GM08714 (cell line): Measurements from ENCODE around the gene MAN1C1.
"Not testable (repeated sequence)": the region's sequence is repeated elsewhere in the genome, so short reads cannot be mapped to it uniquely, and the experiment has no call there.

Experiments used
- H3K4me3 ChIP-seq: fragments of 200-500 bp; sonication (Bioruptor generic); 2 replicates; pipeline ENCODE4 v1.5.1; 2014; ENCODE audit warnings: mild to moderate bottlenecking, low read length, inconsistent platforms
- ZNF274 ChIP-seq: IDR thresholded peaks from 2 replicates; pipeline ENCODE4 v1.6.1; 2012; ENCODE audit warnings: mild to moderate bottlenecking, low read depth, low read length

Gene MAN1C1

DNA sequence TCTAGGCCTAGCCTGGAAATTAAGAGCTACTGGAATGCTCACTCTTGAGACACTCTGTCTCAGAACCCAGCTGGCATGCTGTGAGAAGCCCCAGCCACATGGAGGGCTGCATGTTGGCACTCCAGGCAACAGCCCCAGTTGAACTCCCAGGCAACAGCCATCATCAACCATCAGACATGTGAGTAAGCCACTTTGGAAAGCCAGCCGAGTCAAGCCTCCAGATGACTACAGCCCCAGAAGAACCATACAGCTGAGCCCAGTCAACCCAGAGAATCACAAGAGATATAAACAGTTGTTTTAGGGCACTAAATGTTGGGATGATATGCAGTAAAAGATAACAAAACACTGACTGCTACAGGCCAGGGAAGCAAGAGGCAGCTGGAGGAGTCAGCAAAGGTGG, 17.7 kb upstream of the MAN1C1 start:
- TF ChIP-seq ZNF274: no peak
- no peak overlapping the region for H3K4me3 ChIP-seq

DNA sequence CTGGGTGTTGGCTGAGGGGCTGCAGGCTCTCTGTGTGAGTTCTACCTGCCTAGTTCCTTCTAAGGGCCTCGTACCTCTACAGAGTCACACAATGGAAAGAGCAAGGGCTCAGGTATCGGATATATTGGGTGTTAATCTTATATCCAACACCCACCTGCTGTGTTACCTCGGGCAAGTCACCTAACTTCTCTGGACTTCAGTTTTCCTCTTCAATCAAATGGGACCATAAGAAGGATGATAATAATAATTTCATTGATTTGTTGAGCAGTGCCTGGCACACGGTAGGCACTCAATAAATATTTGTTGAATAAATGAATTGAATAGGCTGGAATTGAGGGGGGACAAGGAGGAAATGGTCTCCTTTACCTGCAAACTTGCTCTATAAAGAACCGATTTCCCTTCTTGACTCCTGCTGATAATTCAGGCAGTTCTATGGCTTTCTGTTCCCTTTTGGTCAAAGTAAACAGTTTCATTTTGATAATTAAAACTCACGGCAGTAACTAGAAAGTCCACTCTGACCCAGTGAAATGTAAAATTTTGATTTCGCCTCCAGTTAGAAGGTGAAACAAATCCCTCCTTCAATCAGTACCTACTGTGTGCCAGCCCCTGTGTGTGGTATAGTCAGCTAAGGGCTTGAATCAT, 16.5 kb upstream of the MAN1C1 start:
- H3K4me3 ChIP-seq: no peak overlapping the region
- no peak for TF ChIP-seq ZNF274

DNA sequence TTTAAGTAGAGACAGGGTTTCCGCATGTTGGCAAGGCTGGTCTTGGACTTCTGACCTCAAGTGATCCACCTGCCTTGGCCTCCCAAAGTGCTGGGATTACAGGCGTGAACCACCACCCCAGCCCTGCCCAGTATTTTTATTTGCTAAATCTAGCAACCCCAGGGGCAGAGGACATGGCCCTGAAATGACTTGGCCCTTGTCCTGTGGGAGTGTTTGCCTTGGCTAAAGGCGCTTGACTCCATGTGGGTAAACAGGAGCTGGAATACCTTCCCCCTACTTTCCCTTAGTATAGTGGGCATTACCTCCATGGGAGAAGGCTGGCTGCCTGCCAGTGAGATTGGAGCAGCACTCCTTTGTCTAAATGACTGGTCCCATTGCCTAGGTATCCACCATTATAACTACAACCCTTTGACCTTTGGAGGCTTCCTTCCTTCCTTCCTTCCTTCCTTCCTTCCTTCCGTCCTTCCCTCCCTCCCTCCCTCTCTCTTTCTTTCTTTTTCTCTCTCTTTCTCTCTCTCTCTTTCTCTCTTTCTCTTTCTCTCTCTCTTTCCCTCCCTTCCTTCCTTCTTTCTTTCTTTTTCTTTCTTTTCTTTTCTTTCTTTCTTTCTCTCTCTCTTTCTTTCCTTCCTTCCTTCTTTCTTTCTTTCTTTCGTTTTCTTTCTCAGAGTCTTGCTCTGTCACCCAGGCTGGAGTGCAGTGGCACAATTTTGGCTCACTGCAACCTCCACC, 15.5 kb upstream of the MAN1C1 start:
- H3K4me3 ChIP-seq: not testable (repeated sequence)

DNA sequence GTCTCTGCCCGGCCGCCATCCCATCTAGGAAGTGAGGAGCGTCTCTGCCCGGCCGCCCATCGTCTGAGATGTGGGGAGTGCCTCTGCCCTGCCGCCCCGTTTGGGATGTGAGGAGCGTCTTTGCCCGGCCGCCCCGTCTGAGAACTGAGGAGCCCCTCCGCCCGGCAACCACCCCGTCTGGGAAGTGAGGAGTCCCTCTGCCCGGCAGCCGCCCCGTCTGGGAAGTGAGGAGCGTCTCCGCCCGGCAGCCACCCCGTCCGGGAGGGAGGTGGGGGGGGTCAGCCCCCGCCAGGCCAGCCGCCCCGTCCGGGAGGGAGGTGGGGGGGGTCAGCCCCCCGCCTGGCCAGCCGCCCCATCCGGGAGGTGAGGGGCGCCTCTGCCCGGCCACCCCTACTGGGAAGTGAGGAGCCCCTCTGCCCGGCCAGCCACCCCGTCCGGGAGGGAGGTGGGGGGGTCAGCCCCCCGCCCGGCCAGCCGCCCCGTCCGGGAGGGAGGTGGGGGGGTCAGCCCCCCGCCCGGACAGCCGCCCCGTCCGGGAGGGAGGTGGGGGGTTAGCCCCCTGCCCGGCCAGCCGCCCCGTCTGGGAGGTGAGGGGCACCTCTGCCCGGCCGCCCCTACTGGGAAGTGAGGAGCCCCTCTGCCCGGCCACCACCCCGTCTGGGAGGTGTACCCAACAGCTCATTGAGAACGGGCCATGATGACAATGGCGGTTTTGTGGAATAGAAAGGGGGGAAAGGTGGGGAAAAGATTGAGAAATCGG, 12.6 kb upstream of the MAN1C1 start:
- H3K4me3 ChIP-seq: not testable (repeated sequence)

DNA sequence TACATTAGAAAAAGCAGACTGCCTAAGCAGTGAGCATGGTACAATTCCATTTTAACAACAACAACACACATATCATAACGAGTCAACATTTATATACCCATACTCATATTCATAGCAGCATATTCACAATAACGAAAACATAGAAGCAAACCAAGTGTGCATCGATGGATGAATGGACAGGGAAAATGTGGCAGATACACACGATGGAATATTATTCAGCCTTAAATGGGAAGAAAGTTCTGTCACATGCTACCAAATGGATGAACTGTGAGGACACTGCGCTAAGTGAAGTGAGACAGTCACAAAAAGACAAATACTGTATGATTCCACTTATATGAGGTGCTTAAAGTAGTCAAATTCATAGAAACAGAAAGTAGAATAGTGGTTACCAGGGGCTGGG, 9.5 kb upstream of the MAN1C1 start:
- TF ChIP-seq ZNF274: no peak
- H3K4me3 ChIP-seq: no peak overlapping the region

DNA sequence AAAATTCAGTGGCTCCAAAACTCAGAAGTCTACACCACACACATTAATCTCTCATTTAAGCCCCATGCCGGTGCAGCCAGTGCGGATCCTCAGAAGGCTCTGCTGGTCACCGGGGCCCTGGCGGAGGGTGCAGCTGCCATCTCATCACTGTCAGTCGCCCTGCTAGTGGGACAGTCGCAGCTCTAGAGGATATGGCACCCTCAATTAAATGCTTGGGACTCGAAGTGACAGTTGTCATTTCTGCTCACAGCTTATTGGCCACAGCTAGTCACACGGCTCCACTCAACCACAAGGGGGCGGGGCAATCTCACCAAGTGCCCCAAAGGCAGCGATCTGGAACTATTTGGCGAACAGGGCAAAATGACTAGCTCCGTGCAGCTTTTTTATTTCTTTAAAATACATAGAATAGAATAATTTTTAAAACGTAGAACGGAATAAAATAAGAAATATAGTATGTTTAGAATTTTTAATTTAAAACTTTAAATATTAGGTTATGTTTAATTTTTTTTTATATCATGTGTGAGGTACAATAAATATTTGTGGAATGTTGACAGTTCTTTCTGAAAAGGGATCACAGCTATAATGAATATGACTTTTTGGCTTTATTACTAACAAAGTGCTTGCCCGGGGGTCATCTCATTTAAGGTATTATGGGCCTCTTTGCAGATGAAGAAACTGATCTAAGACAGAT, 8.0 kb upstream of the MAN1C1 start:
- H3K4me3 ChIP-seq: no peak overlapping the region
- no peak for TF ChIP-seq ZNF274

DNA sequence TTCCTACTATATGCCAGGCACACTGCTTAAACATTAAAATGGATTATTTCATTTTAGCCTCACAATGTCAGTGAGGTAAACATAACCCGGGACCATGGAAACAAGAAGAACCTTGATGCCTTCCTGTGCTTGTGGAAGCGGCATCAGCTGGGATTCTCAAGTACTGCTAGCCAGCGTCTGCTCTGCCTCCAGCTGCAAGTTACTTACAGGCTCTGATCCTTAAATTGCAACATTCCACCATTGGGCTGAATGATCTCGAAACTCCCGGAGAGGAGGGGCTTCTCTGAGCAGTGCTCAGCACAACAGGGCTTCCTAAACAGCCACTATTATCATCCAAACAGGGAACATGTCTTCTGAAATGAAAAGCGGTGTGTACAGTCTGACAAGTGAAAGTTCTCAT, 6.7 kb upstream of the MAN1C1 start:
- no peak overlapping the region for H3K4me3 ChIP-seq
- no peak for TF ChIP-seq ZNF274

DNA sequence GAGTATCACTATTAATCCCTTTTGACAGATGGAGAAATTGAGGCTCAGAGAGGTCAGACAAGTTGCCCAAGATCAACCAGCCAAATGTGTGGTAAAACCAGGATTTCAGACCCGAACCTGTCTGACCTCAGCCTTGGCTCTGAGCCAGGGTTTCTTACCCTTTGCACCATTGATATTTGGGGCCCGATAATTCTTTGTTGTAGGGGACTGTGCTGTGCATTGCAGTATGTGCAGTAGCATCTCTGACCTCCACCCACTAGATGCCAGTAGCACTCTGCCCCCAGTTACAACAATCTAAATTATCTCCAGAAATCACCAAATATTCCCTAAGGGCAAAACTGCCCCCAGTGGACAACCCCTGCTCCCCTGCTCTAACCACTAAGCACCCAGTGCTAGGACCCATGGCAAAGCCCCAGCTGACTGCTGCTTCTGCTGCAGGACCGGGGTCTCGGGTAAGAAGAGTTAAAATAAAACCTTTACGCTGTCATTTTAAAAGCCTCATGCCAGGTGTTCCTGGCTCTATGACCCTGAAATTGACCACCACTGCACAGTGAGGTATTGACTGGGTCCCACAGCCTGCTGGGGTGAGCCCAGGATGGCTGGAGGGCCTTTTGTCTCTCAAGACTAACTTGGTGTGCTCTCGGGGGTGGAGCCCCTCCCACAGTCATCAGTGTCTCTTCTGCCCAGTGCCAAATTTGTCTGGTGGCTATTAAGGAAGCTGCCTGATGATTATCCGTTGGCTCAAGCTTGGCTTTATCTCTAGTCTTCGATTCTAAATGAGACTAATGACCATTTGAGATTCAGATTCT, 5.6 kb upstream of the MAN1C1 start:
- H3K4me3 ChIP-seq: no peak overlapping the region
- no peak for TF ChIP-seq ZNF274

DNA sequence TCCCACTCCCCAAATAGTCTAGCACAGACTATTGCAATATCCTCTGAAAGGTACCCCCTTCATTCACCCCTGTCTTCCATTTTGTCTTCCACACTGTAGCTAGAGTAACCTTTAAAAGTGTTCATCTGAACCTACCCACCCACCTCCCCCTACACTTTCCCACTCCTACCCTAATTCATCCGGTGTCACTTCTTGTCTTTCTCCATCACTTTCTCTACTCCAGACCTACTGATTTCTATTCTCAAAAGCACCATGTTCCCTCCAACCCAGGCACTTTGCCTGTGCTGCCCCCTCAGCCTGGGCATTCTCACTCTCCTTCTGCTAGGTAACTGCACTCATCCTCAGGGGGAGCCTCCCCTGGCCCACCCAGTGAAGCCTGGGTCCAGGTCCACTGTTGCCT, 4.7 kb upstream of the MAN1C1 start:
- TF ChIP-seq ZNF274: no peak
- no peak overlapping the region for H3K4me3 ChIP-seq

DNA sequence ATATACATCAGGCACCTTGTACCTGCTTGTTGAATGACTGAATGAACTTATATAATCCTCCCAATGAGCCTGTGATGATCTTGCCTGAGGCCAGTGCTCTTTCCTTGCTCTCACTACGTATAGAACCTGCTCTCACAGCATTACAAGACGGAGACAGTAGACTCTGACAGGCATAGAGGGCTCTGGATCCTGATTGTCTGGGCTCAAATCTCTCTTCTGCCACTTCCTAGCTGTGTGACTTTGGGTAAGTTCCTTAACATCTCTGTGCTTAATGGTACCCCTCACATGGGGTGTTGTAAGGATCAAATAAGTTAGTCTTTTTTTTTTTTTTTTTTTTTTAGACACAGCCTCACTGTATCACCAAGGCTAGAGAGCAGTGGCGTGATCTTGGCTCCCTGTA, 4.2 kb upstream of the MAN1C1 start:
- no peak for TF ChIP-seq ZNF274
- no peak overlapping the region for H3K4me3 ChIP-seq

DNA sequence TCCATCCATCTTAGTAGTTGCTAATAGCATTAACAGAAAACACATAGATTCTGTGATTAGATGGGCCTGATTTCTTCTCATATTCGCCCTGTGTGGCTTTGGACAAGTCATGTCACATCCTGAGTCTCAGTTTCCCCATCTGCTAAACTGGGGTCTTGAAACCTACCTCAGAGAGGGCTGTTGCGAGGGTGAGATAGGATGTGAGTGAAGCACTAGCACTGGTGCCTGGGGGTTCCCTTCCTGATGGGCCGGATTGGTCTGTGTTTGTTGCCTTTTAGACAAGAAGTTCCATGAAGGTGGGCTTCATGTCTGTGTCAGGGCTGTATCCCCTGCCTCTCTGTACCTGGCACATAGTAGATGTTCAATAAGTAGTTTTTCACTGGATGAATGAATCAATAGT, 3.5 kb upstream of the MAN1C1 start:
- no peak overlapping the region for H3K4me3 ChIP-seq
- no peak for TF ChIP-seq ZNF274

DNA sequence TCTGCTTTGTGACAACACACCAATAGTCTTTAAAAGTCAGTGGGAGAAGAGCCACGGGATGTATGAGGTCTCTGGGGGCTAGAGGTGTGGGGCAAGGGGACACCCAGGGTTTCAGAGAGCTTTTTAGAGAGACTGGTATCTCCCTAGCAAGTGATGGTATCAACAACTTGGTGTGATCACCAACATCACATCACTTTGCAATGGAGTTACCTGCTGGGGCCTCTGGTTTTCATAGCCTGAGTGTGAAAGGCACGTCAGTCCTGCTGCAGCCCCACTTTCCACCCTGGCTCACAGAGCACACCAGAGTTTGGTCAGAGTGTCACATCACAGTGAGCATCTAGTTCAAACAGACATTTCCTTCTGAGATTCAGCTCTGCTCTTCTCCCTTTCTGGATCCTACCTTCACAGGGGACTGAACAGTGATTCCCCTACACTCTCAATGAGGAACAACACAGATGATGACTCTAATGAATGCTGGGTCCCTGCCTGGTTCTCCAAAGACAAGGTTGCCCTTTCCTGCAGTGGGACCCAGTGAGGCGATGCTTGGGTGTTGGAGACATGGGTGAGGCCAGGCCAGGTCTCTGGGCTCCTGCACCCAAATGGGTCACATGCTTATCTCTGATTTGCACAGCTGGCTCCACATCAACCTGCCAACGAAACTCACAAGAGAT, 2.0 kb upstream of the MAN1C1 start:
- TF ChIP-seq ZNF274: no peak
- no peak overlapping the region for H3K4me3 ChIP-seq

DNA sequence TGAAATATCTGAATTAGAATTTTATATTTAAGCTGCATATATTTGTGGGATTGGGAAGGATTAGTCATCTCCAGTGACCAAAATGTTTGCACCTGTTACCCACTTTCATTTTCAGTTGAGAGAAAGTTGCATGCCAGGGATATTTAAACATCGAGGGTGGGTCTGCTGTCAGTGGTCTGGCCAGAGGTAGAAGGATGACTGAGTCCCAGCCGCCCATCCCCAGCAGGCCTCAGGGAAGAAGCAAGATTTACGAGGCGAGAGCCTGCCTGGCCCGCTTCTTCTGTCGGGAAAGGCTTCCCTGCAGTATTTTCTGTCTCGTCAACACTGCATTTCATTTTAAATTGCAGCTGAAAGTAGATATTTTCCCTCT, 1.4 kb upstream of the MAN1C1 start:
- no peak for TF ChIP-seq ZNF274

More for the DNA sequence above, 1.4 kb upstream of the MAN1C1 start:
- no peak overlapping the region for H3K4me3 ChIP-seq
